ENCODE measurements around the gene RPL37A.

Gene RPL37A

DNA sequence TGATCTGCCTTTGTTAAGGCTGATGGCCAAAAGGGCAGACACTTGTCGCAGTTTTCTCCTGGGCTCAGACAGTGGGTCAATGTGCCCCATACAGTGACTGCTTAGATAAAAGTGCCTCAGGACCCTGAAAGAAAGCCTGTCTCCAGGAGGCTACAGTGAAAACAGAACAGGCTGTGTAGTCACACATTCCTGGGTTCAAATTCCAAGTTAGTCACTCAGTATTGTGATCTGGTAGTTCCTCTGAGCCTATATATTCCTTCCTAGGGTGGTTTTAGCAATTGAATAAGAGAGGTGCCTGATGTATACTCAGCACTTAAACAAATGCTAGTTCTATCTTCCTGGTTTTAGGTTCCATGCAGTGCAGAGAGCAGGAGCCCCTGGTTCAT lies 54.4 kb downstream of the RPL37A start:
- no peak overlapping the region for H3K56ac ChIP-seq (ENCODE audit: low read length)
- H3K27me3 ChIP-seq (ENCODE audit: insufficient read depth, low read length, poor library complexity): no peaks in the 10 kb centered on the region
- H3K23ac ChIP-seq (ENCODE audit: low read length): peak overlapping the region; percentile 33
- H3K79me2 ChIP-seq (ENCODE audit: control insufficient read depth, insufficient read depth, low read length): no peaks in the 10 kb centered on the region
- no peak overlapping the region for H2BK5ac ChIP-seq (ENCODE audit: low read length)
- H3K4me3 ChIP-seq (ENCODE audit: low read length): no peak overlapping the region
- H3K4me2 ChIP-seq (ENCODE audit: low read length): no peak overlapping the region
- H2BK120ac ChIP-seq (ENCODE audit: low read depth, low read length): no peak overlapping the region
- DNase-seq: peak; percentile 25
- H4K8ac ChIP-seq (ENCODE audit: low read depth, low read length): no peak overlapping the region
- no peak overlapping the region for H3K4ac ChIP-seq (ENCODE audit: low read depth, low read length)
- H3K18ac ChIP-seq (ENCODE audit: low read length): no peak overlapping the region
- H2AK5ac ChIP-seq (ENCODE audit: low read length): no peak overlapping the region
- no peak overlapping the region for H3K9ac ChIP-seq (ENCODE audit: low read length)
- no CpG with 5 or more reads among the region's 1 CpG for WGBS (ENCODE audit: extremely low coverage, insufficient coverage, low lambda C conversion rate)
- H3K27ac ChIP-seq (ENCODE audit: low read depth, low read length): no peak overlapping the region
- H4K5ac ChIP-seq (ENCODE audit: low read length): no peak overlapping the region
- H2BK15ac ChIP-seq (replicated peaks; ENCODE audit: low read depth): no peak overlapping the region
- no peaks in the 10 kb centered on the region for H3K36me3 ChIP-seq (ENCODE audit: control insufficient read depth, insufficient read depth, low read length)
- H3K79me1 ChIP-seq (ENCODE audit: low read length): no peaks in the 10 kb centered on the region
- peaks cover 4% of the 10 kb centered on the region for H3K4me1 ChIP-seq (ENCODE audit: control insufficient read depth, low read depth, low read length)

Measured in mesendoderm (in vitro differentiated cells).